HG02981 (cell line): ENCODE data around the gene PHF5A.

Experiments used
- ATAC-seq: cut with Tn5 transposase; IDR thresholded peaks from one replicate; pipeline ENCODE4 v1.9.1; 2021; ENCODE audit warnings: mild to moderate bottlenecking, moderate library complexity; ENCODE audit not compliant: unreplicated experiment

Gene PHF5A, protein sequence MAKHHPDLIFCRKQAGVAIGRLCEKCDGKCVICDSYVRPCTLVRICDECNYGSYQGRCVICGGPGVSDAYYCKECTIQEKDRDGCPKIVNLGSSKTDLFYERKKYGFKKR

DNA sequence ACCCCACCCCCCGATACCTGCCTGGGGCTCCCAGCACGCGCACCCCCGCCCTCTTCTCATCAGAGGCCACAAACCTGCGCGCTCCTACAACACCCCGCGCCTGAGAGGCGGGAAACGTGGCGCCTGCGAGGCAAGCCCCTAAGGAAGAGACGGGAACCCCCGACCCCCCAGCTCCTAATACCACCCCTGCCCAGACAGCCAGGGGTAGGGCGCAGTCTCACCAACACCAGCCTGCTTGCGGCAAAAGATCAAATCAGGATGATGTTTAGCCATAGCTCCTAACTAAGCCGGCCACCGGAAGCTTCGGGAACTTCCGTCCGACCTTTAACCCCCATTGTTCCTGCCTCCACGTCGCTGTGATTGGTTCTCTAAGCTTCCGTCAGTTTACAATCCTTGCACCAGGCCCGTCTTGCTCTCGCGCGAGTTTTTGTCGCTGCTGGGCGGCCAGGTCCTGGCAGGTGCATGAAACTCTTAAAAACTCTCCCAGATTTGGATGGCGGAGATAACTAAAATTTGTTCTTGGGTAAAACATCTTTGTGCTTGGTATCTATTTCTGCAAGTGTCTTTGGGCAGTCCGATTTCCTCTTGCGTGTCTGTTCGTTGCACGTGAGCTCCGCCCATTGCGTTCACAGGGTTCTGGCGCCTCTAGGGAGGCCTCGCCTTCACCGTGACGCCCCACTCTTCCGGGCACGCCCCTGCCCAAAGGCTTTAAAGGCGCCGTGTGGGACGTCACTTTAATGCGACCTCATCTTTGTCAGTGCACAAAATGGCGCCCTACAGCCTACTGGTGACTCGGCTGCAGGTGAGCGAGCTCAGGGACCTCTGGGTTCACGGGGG lies at the start of gene PHF5A, which contains the start of gene ACO2:
PHF5A (minus strand) TSS at position 312 of the 837 bp plus-strand sequence; CDS start at position 273, 39 bp downstream.
ACO2 (plus strand) TSS at position 737 of the 837 bp plus-strand sequence; CDS start at position 767, 30 bp downstream.
- ATAC-seq = peak; percentile 86

DNA sequence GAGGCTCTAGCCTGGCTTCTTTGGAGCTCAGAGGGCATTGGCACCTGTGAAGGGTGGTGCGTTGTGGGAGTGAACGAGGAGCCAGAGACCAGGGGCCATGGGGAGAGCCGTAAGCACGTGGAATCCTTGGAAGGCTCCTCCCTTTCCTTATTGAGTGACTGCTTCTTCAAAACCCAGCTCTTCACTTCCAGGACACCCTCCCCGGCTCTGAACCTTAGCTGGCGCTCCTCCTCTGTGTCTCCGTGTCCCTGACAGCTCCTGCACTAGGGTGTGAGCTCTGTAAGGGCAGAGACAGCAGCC lies 49.5 kb upstream of the PHF5A start:
- ATAC-seq = no peak

DNA sequence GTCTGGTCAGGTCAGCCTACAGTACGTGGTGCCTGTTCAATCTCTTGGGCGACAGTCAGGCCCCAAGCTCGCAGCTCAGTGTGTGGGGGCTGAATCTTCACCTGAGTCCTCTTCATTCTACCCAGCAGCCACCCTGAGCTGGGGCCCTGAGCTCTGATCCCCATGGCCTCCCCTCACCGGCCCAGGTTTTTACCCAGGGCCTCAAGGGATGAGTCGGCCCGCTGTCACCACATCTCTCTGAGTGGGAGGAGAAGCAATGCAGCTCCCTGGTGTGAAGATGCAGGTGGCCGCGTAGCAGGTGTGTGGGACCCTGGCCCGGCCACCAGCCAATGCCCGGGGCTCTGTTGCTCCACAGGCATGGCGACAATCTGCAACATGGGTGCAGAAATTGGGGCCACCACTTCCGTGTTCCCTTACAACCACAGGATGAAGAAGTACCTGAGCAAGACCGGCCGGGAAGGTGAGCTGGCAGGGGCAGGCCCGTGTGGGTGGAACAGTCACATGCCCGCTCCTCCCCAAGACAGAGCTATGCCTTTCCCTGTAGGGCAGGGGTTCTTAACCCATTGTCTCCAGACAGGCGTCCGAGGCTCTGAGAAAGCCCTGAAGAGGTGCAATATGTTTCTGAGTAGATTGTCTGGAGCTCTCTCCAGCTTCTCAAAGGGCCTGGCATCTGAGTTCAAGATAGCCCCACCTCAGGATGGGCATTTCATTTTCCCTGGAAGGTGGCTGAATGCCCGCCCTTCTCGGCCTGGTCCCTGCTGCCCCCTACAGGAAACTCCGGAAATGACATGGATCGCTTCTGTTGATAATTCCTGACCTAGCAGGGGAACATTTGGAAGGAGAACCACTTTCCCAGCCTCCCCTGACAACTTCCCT lies 48.9 kb upstream of the PHF5A start:
- no peak for ATAC-seq

DNA sequence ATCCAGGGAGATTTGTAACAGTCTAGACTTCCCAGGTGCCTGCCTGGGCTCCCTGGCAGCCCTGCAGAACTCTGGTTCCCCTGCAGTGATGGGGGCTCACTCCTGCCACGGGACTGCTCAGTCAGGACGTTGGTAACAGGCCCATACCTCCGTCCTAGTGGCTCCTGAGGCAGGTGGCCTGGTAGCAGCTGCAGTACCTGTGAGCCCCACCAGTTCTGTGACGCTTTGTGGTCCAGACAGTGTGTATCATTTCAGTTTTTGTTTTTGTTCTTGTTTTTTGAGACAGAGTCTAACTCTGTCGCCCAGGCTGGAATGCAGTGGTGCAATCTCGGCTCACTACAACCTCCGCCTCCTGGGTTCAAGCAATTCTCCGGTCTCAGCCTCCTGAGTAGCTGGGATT lies 48.0 kb upstream of the PHF5A start:
- ATAC-seq = no peak

DNA sequence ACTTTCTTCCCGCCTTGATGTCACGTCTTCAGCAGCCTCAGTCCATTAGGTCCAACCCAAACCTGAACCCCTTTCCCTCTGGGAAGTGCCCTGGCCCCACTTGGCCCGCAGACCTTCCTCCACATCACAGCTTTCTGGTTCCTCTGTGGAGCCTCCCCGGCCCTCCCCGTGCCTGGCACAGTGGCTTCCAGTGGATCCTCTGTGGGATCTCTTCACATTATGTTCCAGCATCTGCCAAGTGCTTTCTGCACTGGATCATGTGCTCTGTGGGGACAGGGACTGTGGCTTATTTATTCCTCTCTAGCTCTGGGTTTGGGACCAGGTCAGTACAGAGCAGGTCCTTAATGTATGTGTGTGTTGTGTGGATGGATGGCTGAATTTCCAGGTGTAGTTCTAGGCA lies 44.9 kb upstream of the PHF5A start:
- no peak for ATAC-seq

DNA sequence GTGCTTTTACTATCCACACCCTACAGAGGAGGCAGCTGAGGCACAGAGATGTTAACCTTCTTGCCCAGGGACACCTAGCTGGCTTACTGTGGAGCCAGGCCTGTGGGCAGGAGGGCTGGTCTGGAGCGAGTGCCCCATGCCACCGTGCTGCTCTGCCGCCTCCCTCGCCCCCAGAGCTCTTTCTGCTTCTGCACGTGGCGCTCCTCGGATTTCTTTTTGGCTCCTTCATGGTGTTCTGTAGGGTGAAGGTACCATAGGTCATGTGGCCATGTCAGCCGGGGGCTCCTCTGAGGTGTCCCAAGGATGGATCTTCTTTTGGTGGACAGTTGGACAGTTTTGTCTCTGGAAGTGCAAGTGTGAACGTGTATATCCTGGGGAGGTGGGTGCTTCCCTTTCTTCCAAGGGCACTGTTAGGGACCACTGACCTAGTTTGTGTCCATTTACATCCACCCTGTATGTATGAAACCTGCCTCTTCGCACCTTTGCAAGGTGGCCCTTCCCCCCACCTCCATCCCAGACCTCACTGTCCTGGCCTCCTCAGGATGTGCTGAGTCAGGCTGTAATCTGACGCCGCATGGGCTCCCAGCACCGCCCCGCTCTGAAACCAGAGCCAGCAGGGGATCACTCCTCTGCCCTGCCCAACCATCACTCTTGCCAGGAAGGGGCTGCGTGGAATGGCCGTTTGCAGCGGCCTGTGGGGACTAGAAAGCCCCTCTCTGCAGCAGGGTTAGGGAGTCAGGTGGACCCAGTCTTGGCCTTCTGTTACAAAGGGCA lies 44.1 kb upstream of the PHF5A start:
- no peak for ATAC-seq

DNA sequence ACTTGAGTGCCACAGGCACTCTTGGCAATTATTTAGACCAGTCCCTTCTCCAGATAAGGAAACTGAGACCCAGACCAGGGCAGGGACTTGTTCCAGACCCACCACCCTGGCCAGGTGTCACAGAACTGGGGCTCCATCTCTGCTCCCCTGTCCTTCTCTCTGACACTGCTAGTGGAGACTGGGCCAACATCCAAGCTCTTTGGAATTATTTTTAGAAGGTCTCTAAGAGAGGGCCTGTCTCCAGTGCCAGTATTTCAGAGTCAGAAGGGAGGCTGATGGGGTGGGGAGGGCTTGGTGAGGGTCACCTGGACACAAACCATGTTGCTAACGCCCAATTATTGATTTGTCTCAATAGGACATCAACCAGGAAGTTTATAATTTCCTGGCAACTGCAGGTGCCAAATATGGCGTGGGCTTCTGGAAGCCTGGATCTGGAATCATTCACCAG lies 43.1 kb upstream of the PHF5A start:
- no peak for ATAC-seq

DNA sequence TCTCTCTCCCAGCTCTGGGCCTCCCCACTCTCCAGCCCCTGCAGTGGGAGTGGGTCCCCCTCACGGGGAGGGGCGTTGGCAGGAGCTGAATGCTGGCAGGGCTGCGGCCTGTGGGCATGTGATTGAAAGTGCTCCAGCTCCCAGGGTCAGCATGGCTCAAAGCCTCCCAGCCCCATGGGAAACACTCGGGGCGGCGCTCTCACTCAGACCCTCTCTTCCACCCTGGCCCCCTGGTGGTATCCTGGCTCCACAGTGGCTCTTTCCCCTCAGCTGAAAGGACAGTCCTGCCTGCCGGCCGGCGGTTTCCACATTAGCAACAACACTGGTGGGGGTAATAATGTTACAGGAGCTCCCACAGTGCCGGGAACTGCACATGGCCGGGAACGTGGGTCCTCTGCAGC lies 40.3 kb upstream of the PHF5A start:
- ATAC-seq = no peak

DNA sequence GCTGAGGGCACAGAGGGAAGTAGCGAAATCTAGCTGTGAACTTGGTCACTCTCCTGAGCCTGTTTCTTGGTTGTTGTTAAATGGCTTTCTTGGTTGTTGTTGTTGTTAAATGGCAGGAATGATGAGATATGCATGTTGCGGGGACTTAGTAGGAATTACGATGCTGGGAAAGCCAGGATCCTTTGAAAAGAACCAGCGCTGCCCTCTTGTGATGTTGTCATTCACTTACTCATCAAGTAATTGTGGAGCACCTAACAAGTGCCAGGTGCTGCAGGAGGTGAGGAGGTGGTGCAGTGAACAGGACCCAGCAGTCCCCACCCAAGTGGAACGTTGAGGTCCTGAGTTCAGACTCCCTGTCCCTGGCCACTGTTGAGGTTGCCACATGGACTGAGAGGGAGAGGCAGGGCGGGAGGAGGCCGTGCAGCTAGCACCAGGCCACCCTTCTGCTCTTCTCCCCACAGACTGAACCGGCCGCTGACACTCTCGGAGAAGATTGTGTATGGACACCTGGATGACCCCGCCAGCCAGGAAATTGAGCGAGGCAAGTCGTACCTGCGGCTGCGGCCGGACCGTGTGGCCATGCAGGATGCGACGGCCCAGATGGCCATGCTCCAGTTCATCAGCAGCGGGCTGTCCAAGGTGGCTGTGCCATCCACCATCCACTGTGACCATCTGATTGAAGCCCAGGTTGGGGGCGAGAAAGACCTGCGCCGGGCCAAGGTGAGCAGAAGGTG lies 39.0 kb upstream of the PHF5A start:
- ATAC-seq = no peak

DNA sequence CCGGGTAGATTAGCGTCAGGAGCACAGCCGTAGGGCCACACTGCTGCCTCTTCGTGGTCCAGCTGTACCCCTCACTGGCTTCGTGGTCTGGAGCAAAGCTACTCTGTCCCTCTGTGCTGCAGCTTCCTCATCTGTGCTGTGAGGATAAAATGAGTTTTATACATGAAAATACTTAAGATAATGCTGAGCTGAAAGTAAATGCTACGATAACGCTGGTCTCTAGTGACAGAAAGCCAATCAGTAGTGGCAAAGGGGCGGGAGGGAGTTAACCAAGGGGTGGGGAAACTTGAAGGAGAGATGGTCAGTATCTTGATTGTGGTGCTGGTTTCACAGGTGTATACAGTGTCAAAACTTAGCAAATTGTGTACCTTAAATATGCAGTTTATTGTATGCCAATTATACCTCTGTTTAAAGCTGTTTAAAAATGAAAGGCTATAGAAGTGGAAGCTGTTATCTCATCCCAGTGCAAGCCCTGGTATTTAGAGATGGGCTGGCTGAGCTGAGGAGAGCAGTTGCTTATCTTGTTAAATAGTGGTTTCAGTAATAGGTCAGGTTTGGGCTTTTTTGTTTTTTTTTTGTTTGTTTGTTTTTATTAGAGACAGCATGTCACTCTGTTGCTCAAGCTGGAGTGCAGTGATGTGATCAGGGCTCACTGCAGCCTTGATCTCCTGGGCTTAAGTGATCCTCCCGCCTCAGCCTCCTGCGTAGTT lies 37.2 kb upstream of the PHF5A start:
- no peak for ATAC-seq

DNA sequence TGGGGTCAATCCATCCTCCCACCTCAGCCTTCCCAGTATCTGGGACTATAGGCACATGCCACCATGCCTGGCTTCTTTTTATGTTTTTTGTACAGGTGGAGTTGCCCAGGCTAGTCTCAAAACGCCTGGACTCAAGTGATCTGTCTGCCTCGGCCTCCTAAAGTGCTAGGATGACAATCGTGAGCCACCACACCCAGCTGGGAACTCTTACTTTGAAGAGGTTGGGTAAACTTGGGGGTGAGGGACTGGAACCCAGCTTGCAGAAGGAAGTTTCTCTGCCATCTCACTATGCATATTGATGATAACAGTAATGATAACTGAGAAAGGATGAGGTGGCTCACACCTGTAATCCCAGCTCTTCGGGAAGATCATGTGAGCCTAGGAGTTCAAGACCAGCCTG lies 36.3 kb upstream of the PHF5A start:
- no peak for ATAC-seq

DNA sequence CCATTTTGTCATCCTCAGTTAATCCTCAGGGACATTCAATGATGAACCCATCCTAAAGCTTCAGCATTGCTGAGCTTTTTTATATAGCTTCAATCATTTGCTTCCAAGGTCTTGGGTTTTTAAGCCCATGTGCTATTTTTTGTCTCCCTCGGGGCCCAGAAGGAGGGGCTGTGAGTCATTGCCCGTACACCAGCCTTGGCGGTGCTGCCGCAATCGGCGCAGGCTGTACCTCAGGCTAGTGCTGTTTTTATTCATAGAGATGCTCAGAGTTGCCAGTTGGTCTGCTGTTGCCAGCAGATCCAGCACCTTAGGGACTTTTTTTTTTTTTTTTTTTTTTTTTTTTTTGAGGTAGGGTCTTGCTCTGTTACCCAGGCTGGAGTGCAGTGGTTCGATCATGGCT lies 35.9 kb upstream of the PHF5A start:
- ATAC-seq = no peak

DNA sequence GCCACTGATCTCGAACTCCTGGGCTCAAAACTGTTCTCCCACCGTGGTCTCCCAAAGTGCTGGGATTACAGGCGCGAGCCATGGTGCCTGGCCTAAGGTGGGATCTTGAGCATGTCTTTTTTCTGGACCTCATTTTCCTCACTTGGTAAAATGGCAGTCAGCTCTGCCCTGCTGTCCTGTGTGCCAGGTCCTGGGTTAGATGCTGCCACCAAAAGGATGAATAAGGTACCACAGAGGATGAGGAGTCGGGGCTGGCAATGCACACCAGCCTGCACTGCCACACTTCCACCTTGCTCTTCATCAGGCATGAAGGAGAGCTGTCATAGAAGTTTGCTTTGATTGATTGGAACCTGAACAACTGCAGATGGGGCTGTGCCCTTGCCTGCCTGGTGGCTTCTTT lies 32.7 kb upstream of the PHF5A start:
- no peak for ATAC-seq

DNA sequence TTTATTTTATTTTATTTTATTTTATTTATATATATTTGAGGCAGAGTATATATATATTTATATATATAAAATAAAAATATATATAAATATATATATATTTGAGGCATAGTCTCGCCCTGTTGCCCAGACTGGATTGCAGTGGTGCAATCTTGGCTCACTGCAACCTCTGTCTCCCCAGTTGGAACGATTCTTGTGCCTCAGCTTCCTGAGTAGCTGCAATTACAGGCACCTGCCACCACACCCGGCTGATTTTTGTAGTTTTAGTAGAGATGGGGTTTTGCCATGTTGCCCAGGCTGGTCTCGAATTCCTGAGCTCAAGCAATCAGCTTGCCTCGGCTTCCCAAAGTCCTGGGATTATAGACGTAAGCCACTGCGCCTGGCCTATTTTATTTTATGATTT lies 31.8 kb upstream of the PHF5A start:
- ATAC-seq = no peak

DNA sequence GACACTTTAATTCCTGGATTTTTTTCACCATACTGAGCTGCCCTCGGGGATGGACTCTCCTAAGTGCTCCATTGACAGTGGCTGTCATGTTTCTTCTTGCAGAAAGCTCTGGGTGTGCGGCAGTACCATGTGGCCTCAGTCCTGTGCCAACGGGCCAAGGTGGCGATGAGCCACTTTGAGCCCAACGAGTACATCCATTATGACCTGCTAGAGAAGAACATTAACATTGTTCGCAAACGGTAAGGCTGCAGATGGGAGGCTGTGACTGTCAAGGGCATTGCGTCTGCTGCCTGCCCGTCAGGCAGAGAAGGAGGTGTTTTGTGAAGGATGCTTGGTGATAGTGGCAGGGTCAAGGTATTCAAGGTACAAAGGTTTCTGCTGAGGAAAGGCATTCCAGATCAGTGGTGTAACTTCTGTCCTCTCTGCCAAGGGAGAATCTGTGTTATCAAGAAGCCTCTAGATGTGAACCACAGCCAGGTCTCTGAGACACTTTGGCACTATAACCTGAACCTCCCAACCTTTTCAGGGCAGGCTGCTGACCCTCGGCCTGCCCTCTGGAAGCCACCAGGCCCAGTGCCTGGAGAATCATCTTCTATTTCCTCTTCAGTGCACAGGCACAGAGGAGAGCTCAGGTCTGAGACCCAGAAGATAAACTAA lies 31.3 kb upstream of the PHF5A start:
- no peak for ATAC-seq

DNA sequence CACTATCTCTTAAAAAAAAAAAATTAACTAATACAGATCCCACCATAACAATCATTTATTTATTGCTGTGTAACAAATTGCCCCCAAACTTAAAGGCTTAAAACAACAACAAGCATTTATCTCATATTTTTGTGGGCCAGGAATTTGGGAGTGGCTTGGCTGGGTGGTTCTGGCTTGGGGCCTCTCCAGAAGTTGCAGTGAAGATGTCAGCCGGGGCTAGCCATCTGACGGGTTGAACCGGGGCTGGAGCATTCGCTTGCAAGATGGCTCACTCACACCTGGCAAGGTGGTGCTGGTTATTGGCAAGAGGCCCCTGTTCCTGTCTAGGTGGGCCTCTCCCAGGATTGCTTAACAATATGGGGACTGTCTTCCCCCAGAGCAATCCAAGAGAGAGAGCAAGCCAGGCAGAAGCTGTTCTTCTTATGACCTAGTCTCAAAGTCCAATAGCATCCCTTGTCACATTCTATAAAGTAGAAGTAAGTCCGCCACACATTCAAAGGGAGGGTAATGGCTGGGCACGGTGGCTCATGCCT lies 29.9 kb upstream of the PHF5A start:
- no peak for ATAC-seq

DNA sequence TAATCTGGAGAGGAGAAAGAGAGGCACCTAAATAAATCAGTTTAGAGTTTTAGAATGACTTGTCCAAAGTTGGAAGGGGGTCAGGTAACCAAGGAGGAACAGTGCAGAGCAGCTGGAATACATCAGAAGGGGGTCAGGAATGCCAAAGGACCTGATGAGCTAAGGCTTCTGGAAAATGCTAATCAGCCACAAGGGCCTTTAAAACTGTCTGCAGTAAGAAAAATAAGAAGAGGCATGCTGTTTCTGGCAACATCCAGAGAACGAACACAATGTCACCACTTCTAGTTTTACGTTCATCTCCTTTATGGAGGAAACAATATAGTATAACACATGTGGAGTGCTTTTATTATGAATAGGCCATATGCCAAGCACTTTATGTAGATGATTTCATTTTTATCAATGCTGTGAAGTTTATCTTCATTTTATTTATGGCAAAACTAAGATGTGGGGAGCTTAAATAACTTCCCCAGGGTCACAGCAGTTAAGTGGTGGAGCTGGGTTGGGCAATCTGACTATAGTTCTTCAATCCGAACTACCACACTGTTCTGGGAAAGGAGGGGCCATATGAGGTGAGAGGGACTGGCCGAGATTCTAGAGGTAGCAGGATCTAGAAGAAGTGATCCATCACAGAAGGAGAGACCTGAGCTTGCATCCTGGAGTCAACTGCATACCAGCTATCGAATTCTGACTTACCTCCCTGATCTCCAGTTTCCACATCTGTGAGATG lies 23.0 kb upstream of the PHF5A start:
- no peak for ATAC-seq
